Epithelial cell of prostate (primary cell): Measurements from ENCODE around the gene SEPHS1.
"Not testable (repeated sequence)": the region's sequence is repeated elsewhere in the genome, so short reads cannot be mapped to it uniquely, and the experiment has no call there.

Source experiments
- DNase-seq: peaks from one replicate; pipeline ENCODE4 v3.0.0-alpha.2; 2011; ENCODE audit warnings: low read depth, low spot score
- H3K27ac ChIP-seq: fragments of 450-650 bp; 2 replicates; pipeline ENCODE4 v1.5.1; 2017; ENCODE audit warnings: mild to moderate bottlenecking

Gene SEPHS1

DNA sequence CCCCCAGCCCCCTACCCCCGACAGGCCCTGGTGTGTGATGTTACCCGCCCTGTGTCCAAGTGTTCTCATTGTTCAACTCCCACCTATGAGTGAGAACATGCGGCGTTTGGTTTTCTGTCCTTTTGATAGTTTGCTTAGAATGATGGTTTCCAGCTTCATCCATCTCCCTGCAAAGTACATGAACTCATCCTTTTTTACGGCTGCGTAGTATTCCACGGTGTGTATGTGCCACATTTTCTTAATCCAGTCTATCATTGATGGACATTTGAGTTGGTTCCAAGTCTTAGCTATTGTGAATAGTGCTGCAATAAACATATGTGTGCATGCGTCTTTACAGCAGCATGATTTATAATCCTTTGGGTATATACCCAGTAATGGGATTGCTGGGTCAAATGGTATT is 17.1 kb downstream of the SEPHS1 start:
- DNase-seq, H3K27ac ChIP-seq: not testable (repeated sequence)

DNA sequence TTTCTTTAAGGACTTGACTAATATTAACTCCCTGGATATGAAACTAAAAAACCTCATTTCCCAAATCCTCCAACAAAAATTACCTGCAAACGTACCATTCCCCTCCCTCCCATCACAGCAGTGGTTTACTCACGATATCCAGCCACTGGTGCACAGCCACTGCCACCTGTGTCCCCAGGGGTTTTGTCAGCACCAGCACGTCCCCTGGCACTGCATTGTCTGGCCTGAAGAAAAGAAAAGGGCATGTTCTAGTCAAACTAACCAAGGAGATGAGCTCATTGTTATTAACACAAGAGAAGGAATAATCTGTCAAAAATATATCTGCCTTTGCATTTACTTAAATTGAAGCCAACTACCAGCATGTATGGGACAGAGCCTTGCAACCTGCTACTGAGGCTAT is 18.5 kb downstream of the SEPHS1 start:
- no peak for DNase-seq
- H3K27ac ChIP-seq = no peak overlapping the region

DNA sequence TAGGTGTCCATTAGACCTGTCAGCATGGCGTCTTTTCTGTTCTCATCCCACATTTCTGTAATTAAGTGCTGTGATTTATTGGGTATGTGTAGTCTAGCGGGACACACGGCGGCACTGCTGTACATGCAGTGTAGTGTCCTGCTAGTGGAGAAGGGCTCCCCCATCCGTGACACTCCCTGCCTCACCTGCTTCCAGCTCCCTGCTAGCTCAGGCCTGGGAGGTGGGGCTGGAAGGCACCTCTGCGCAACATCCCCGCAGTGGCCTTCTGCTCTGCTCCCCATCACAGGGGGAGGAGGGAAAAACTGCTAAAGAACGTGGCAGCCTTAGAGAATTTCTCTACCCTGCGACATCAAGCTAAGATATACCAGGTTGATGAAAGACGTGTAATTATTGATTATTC is 19.5 kb downstream of the SEPHS1 start:
- no peak for DNase-seq
- H3K27ac ChIP-seq = no peak overlapping the region

DNA sequence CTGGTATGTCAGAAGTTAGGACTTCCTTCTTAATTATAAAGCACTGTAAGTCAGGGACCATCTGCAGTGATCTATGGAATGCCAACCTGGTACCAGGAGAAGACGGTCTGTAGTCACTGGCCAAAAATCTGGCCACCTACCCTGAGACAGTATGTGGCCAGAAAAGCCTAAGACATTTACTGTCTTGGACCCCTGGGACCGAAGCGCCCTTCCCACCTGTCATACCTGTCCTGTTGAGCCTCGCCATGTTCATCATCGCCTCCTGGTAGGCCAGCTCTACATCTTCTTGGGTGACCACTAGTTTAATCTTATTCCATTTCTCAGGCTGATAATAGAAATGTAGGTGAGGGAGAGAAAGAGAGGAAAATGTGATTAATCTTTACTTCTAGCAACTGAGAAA is 20.0 kb downstream of the SEPHS1 start:
- no peak overlapping the region for H3K27ac ChIP-seq
- DNase-seq = no peak

DNA sequence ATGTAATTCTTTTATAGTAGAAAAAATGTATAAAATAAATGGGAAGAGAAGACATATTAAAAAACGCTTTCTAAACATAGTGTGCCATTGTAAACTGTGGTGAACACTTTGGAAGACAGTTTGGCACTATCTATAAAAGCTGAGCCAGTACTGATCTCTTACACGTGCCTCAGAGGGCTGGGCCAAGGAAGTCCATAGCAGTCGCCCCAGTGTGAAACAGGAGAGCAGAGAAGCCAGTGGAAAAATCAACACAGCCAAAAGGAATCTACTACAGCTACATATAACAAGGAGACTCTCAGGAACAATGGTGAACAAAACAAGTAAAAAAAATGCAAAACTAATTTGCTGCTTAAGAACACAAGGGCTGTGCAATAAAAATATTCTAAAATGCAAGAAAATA is 20.6 kb downstream of the SEPHS1 start:
- no peak for DNase-seq

GRCh38 chr10:13322615-13323148 is 25.4 kb downstream of the SEPHS1 start:
- no peak overlapping the region for H3K27ac ChIP-seq
- DNase-seq = no peak

More for the DNA sequence above, 20.6 kb downstream of the SEPHS1 start:
- no peak overlapping the region for H3K27ac ChIP-seq

DNA sequence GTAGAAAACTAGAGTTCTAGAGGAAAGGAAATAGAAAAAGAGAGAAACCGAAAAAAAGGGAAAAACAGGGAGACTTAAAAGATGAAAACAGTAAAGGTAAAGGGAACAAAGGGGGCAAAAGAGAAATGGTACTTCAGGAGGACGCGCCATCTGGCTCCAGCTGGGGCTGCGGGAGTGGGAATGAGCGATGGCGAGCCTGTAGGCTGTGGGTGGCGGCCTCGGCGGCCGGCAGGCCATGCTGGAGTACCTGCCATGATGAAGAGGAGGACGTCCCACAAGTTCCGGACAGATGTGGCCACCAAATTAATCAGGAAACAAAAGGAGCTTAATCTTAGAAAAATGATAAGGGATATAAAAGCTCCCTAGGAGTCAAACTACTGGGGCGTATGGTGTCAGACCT is 26.5 kb downstream of the SEPHS1 start:
- no peak overlapping the region for H3K27ac ChIP-seq
- DNase-seq = no peak

DNA sequence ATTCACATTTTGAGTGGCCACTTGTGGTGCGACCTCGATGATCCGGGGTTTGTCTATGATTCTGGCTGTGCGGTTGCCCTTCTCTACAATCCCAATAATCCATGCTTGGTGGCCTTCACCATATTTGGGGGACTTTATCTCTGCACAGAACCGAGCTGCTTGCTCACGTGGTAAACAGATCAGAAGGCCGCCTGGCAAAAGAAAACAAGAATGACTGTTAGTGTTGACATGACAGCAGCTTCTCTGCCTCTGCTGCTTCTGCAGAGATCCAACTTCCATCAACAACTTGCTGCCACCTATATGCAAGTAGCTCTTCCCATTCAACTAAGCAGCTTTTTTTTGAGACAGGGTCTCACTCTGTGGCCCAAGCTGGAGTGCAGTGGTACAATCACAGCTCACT is 28.9 kb downstream of the SEPHS1 start:
- no peak overlapping the region for H3K27ac ChIP-seq
- DNase-seq = no peak

- no peak overlapping the region for H3K27ac ChIP-seq
- DNase-seq = no peak
Observed at GRCh38 chr10:13317474-13317873, 30.6 kb downstream of the SEPHS1 start.

DNA sequence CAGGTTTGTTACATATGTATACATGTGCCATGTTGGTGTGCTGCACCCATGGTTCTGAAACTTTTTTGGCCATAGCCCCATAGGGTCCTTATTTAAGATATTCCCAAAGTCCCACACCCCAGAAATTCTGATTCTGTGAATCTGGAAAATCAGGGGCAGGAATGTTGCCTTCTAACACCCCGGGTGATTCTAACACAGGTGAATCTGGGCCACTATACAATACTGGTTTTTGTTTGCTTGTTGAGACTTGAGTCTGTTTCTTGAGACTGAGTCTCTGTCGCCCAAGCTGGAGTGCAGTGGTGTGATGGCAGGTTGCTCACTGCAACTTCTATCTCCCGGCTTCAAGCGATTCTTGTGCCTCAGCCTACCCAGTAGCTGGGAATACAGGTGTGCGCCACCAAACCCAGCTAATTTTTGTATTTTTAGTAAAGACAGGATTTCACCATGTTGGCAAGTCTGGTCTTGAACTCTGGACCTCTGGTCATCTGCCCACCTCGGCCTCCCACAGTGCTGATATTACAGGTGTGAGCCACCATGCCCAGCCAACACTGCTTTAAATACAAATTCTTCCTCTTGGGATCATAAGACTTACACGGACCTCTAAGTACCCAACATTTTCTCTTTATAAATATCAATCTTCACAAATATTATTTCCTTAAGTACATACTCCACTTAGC is 31.3 kb downstream of the SEPHS1 start:
- no peak for DNase-seq

DNA sequence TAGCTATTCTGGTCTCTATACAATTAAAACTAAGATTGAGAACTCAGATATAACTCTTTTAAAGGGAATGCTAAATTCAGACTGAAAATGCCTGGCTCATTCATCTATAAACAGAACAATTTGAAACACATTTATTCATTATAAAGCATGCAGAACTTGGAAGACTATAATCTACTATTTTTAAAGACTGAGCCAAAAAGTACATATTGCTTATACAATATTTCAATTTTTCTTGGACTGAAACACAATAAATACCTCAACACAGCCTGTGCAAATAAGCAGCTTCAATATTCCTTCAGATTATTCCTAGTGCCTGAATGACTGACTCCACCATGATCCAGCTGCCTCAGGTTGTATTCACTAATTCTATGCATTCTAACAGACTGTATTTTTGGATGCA is 32.7 kb downstream of the SEPHS1 start:
- no peak overlapping the region for H3K27ac ChIP-seq
- DNase-seq = no peak

More for the DNA sequence above, 31.3 kb downstream of the SEPHS1 start:
- no peak overlapping the region for H3K27ac ChIP-seq

DNA sequence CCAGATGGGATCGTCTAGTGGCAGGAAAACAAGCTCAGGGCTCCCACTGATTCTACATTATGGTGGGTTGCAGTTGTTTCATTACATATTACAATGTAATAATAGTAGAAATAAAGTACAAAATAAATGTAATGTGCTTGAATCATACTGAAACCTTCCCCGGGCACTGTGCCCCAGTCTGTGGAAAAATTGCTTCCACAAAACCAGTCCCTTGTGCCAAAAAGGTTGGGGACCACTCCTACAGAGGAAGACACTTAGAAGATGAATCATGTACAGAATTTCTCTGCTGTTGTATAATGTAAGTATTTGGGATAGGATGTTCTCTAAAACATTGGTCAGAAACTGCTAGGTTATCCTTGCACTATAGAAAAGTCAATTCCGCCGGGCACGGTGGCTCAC is 36.9 kb downstream of the SEPHS1 start:
- no peak overlapping the region for H3K27ac ChIP-seq
- DNase-seq = no peak

DNA sequence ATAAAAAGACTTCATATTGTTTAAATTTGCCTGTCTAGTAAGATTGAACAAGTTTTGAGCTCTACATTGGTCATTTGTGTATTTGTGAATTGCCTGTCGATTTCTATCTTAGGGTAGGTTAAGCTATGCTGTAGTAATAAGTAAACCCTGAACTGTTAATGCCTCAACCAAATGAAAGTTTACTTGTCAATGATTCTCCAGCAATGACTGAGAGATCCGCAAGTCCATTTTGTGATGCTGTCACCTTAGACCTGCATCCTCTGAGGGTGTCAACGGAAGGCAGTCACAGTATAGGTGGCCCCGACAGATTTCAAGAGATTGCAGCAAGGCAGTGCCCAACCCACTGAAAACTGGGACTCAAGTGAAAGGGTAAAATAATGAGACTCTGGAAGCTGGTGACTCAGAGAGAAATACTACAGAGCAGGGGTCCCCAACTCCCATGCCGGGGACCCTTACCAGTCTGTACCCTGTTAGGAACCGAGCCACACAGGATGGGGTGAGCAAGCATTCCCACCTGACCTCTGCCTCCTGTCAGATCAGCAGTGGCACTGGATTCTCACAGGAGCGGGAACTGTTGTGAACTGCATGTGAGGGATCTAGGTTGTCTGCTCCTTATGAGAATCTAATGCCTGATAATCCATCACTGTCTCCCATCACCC is 37.4 kb downstream of the SEPHS1 start:
- no peak for DNase-seq
- H3K27ac ChIP-seq = no peak overlapping the region

DNA sequence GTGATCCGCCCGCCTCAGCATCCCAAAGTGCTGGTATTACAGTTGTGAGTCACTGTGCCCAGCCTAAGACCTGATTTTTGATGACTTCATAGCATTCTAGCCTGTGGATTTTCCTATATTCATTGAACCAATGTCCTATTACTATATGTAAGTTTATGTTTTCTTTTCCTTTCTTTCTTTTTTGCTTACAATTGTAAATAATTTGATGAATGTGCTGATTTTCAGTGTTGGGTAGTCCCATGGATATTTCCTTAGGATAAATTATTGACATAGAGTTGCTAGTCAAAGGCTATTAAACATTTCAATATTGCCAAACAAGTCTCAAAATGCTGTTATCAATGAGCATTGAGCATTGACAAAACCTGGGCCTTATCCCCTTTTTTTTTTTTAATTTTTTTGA is 38.3 kb downstream of the SEPHS1 start:
- no peak overlapping the region for H3K27ac ChIP-seq
- DNase-seq = no peak

DNA sequence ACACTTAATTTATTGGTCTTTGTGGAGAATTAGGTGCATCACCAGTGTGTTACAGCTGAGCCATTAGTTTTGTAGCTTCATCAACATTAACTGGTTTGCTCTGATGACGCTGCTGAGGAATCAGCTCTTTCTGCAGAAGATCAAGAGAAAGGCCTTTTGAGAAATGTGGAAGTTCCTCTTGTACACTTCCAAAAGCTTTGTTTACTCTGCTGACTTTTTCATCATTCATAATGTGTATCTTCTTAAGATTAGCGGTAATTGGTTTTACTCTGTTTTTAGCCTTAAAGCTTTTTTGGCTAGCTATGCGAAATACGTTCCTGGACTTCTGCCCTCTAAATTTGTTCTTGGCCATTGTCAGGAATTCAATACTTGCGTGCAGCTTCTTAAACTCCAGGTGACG is 40.0 kb downstream of the SEPHS1 start:
- DNase-seq = no peak
- H3K27ac ChIP-seq = no peak overlapping the region

DNA sequence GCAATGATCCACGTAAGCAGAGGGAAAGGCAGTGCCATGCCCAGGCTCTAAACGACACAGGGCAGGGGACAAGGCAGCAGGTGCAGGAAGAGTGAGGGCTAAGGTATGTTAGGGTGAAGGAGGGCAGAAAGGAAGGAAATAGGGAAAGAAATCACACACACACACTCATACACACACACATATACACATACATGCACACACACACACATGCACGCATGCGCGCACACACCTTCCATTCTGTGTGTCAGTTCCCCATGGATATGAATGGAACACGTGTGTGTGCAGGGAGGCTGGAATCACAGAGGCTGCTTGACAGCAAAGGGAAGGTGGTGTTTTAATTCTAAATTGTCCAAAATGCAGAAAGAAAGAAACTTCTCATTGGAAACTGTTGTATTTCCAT is 42.0 kb downstream of the SEPHS1 start:
- no peak for DNase-seq
- H3K27ac ChIP-seq = no peak overlapping the region

DNA sequence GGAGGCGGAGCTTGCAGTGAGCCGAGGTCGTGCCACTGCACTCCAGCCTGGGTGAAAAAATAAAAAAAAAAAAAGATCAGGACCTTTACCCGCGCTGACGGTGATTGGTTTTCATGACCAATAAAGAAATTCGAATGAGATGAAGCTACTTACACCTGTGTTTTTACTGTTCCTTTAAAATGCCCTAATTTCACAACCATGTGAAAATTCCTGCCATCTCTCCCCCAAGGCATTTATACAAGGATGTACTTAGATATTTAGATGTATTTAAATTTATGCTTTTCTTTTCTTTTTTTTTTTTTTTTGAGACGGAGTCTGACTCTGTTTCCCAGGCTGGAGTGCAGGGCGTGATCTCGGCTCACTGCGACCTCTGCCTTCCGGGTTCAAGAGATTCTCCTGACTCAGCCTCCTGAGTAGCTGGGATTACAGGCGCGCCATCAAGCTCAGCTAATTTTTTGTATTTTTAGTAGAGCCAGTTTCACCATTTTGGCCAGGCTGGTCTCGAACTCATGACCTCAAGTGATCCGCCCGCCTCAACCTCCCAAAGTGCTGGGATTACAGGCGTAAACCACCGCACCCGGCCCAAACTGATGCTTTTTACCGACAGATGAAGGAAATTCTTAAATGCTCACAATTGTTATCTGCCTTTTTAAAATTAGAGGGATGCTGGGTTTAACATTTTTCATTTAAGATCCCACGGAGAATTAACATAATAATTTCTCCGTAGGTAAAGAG is 45.1 kb downstream of the SEPHS1 start:
- no peak for DNase-seq
- no peak overlapping the region for H3K27ac ChIP-seq

- peak within 1 kb of the TSS; percentile 39 for H3K27ac ChIP-seq
- peak; percentile 22 for DNase-seq
Observed at GRCh38 chr10:13299437-13300287, 48.4 kb downstream of the SEPHS1 start, which contains the start of gene PHYH. Gene PHYH, minus strand, starts transcription at chr10:13300064. Its CDS starts 22 bp downstream, at chr10:13300042.

- H3K27ac ChIP-seq = peak overlapping the region; percentile 39
- no peak for DNase-seq
Observed at GRCh38 chr10:13298748-13299436, 49.2 kb downstream of the SEPHS1 start.

DNA sequence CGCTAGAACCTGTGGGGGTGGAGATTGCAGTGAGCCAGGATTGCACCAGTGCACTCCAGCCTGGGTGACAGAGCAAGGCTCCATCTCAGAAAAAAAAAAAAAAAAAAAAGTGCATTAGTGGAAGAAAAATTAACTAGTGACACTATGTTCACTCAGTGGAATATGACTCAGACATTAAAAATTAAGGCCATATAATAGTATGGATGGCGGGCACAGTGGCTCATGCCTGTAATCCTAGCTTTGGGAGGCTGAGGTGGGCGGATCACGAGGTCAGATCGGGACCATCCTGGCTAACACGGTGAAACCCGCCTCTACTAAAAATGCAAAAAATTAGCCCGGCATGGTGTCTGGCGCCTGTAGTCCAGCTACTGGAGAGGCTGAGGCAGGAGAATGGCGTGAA is 51.6 kb downstream of the SEPHS1 start:
- DNase-seq = no peak
- H3K27ac ChIP-seq = no peak overlapping the region
